Activated naive CD4-positive, alpha-beta T cell treated with anti-CD3 and anti-CD28 coated beads, Interleukin-2, amount 50 U/mL, for 24 hours (primary cell): ENCODE results near the gene EHMT1.
"Not testable (repeated sequence)": the region's sequence is repeated elsewhere in the genome, so short reads cannot be mapped to it uniquely, and the experiment has no call there.

Experiments
- H3K27ac Mint-ChIP-seq: one replicate; pipeline ENCODE4 v1.8.0; 2021; ENCODE audit warnings: mild to moderate bottlenecking, mixed read lengths
- H3K27me3 Mint-ChIP-seq: one replicate; pipeline ENCODE4 v1.8.0; 2021; ENCODE audit warnings: mixed read lengths
- H3K36me3 Mint-ChIP-seq: one replicate; pipeline ENCODE4 v1.8.0; 2021; ENCODE audit warnings: mixed read lengths
- H3K4me1 Mint-ChIP-seq: one replicate; pipeline ENCODE4 v1.8.0; 2021; ENCODE audit warnings: mixed read lengths
- H3K4me3 Mint-ChIP-seq: one replicate; pipeline ENCODE4 v1.8.0; 2021; ENCODE audit warnings: mild to moderate bottlenecking, mixed read lengths
- H3K9me3 Mint-ChIP-seq: one replicate; pipeline ENCODE4 v1.8.0; 2021; ENCODE audit warnings: mixed read lengths

The EHMT1 gene

DNA sequence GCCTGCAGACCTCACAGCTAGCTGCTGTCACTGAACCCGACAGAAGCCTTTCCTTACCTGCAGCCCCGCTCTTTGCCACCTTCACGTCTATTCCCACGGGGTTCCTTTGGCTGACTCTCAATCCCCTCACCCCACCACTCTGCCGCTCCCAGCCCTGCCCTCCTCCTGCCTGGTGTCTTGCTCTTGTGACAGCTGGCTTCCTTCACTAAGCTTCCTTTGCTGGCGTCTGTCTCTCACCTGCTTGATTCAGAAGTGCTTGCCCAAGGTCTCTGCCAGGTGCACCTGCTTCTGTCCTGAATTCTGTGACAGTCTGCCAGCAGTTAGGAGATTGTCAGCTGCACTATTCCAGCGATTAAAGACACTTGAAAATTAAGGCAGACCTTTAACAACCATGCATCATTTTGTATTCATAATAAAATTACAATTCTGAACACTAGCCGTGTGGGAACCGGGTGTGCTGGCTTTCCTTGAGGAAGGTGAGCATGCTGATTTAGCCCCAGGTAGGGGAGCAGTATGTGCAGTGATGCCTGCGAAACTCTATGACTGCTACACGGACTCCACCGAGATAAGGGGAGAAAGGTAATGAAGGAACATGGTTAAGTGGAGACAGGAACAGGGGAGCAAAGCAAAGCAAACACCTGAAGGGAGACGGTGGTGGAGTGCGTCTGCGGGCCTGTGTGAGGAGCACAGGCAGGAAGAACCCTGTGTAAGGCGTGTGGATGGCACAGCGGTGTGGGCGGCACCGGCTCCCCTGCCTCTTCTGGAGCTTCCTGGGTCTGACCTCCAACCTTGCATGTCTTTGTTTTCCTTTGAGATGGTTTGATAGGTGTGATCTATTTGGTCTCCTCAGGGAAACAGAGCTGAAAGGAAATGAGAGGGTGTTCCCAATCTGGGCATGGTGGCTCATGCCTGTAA is 178.7 kb downstream of the EHMT1 start:
- H3K36me3 Mint-ChIP-seq = peaks cover 26% of the 10 kb centered on the region
- H3K4me3 Mint-ChIP-seq = no peak overlapping the region
- H3K4me1 Mint-ChIP-seq = no peaks in the 10 kb centered on the region
- H3K9me3 Mint-ChIP-seq = no peaks in the 10 kb centered on the region
- H3K27ac Mint-ChIP-seq = peak overlapping the region; percentile 51
- H3K27me3 Mint-ChIP-seq = no peaks in the 10 kb centered on the region

DNA sequence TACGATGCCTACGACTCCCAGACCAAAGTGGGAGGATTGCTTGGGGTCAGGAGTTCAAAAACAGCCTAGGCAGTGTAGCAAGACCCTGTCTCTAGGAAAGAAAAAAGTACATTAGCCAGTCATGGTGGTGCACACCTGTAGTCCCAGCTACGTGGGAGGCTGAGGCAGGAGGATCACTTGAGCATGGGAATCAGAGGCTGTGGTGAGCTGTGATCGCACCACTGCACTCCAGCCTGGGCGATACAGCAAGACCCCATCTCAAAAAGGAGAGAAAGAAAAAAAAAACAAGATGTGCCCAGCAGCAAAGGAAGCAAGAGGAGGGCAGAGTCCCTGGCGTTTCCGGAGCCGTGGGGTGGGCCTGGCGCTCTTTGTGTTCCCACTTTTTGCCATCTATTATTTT is 179.3 kb downstream of the EHMT1 start:
- no peaks in the 10 kb centered on the region for H3K9me3 Mint-ChIP-seq
- peaks cover 25% of the 10 kb centered on the region for H3K36me3 Mint-ChIP-seq
- H3K27ac Mint-ChIP-seq = peak overlapping the region; percentile 51
- no peak overlapping the region for H3K4me3 Mint-ChIP-seq
- no peaks in the 10 kb centered on the region for H3K27me3 Mint-ChIP-seq
- no peaks in the 10 kb centered on the region for H3K4me1 Mint-ChIP-seq

DNA sequence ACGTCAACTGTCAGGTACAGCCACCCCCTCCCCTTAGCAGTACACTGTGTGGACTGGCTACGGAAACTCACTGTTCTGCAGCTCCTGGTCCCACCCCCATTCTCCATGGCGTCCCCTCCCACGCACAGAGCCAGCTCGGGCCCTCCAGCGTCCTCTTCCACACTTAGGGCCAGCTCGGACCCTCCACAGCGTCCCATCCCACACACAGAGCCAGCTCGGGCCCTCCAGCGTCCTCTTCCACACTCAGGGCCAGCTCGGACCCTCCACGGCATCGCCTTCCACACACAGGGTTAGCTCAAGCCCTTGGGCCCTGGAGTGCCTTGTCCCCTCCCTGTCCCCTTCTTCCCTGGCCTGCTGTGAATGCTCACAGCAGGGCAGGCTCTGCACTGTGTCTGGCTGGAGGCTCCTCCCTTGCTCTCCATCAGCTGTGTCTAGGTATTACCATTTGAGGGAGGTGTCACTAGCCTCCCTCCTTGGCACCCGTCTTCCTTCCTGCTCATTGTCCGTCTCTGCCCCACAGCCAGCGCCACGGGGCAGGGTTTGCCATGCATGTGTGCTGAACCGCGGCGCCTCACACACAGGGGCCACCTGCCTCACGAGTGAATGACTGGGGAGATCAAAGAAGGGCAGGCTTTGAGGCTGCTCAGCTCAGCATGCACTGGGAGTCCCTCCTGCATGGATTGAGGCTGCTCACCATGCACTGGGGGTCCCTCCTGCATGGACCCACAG is 180.3 kb downstream of the EHMT1 start:
- Mint-ChIP-seq H3K27ac (peak overlapping the region; percentile 79), H3K27me3 (no peaks in the 10 kb centered on the region), H3K9me3 (no peaks in the 10 kb centered on the region), H3K4me3 (no peak overlapping the region), H3K36me3 (peaks cover 27% of the 10 kb centered on the region), H3K4me1 (no peaks in the 10 kb centered on the region)

DNA sequence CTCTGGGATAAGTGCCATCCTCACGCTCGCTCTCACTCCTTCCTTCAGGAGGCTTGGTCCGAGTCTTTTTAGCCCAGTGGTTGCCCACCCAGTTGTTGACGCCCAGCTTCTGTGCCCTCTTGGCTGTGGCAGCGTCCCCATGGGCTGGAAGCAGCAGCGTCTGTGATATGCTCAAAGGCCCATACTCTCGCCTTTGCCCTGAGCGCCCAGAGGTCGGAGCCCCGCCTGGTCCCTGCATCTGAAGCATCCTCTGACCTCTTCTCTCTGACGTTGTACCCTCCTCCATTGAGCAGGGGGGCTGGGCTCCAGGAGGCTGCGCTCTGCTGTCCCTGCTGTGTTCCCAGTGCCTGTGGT is 180.8 kb downstream of the EHMT1 start:
- Mint-ChIP-seq H3K27ac (no peak overlapping the region), H3K36me3 (peaks cover 27% of the 10 kb centered on the region), H3K4me1 (peaks cover 3% of the 10 kb centered on the region), H3K27me3 (no peaks in the 10 kb centered on the region), H3K4me3 (no peak overlapping the region), H3K9me3 (no peaks in the 10 kb centered on the region)

DNA sequence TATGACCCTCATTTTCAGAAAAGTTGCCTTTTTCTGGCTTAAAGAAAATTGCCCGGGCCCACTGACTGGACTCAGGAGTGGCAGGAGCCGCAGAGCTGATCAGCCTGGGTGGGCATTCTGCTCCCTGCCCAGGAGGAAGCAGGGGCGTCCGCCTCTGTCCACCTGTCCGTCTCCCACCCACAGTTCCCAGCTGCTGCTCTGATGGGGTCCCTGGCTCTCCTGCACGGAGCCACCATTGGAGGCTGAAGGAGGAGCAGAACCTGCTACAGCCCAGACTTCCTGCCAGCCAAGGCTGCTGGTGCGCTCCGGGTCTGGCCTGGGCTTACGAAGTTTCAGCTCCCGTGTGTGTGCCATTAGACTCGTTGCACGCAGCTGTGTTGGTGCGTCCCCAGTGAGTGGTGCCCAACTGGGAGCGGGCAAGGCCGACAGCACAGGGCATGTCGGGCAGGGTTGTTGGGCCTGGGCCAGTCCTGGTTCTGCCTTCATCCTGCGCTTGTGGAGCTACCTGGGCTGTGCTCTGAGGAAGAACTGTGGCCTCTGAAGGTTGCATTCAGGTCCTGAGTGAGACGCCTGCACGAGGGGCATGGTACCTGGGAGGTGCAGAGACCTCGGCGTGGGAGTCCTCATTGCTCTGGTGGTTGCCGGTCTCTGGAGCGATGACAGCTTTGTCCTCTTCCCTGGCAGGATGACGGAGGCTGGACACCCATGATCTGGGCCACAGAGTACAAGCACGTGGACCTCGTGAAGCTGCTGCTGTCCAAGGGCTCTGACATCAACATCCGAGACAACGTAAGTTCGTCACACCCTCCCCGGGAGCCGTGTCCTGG is 181.6 kb downstream of the EHMT1 start:
- no peak overlapping the region for H3K4me3 Mint-ChIP-seq
- no peak overlapping the region for H3K27ac Mint-ChIP-seq
- H3K9me3 Mint-ChIP-seq = no peaks in the 10 kb centered on the region
- H3K4me1 Mint-ChIP-seq = peaks cover 4% of the 10 kb centered on the region
- H3K27me3 Mint-ChIP-seq = no peaks in the 10 kb centered on the region
- H3K36me3 Mint-ChIP-seq = peaks cover 25% of the 10 kb centered on the region

DNA sequence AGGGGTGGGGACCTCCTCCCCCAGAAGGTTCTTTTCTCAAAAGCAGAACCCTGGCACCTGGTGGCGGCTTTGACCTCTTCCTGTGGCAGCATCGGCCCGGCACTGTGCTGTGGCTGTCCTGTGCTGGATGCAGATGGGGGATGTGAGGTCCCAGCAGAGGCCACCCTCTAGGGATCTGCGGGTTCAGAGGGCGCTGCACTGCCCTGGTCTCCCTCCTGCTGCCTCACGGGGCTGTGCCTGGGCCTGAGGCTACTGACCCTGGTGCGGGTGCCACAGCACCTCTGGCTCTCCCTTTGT is 182.2 kb downstream of the EHMT1 start:
- Mint-ChIP-seq H3K4me3 (no peak overlapping the region), H3K27ac (no peak overlapping the region), H3K36me3 (peaks cover 21% of the 10 kb centered on the region)

DNA sequence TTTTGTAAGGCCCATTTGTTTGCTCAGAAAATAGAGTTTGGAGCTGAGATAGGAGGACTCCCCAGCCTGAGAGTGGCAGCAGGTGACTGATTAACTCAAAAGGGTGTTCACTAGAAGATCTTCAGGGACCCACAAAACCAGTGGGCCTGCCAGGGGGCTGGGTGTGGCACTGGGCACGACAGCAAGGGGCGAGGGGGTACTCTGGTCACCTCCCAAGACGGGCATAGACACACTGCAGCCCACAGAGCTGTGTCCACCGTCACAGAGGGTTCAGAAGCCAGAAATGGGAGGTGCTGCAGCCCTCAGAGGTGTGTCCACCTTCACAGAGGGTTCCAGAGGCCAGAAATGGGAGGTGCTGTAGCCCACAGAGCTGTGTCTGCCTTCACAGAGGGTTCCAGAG is 183.2 kb downstream of the EHMT1 start:
- Mint-ChIP-seq H3K36me3 (peaks cover 16% of the 10 kb centered on the region), H3K4me3 (no peak overlapping the region), H3K27me3 (no peaks in the 10 kb centered on the region), H3K4me1 (peaks cover 8% of the 10 kb centered on the region), H3K27ac (no peak overlapping the region), H3K9me3 (no peaks in the 10 kb centered on the region)

More for the DNA sequence above, 182.2 kb downstream of the EHMT1 start:
- no peaks in the 10 kb centered on the region for H3K9me3 Mint-ChIP-seq
- no peaks in the 10 kb centered on the region for H3K27me3 Mint-ChIP-seq
- peaks cover 4% of the 10 kb centered on the region for H3K4me1 Mint-ChIP-seq

DNA sequence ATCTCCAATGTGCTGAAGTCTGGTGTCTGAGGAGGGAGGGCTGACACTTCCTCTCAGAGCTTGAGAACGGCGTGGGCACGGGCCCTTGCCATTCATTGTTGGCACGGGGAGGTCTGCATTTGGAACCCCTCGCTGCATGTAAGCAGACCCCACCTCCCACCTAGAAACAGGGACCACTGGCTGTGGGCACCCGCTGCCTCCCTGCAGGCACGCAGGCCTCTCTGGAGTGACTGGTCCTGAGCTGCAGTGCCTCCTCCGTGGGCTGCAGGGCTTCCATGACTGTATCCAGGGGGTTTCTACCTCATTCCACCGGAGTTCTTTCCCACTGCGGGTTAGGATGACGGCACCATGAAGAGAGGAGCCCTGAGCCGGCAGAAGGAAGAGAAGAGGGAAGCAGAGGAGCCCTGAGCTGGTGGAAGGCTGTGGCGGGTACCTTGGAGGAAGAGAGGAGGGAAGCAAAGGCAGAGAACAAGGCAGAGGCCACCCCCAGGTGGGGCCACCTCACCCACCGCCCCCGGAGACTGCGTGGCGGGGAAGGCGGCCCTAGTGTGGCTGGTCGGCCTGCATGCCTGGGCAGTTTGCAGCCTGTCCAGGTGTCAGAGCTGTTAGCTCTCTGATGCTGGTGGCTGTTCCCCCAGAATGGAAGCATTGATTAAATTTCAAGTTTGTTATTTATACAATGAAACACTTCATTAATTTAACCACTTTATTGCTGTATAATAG is 183.9 kb downstream of the EHMT1 start:
- Mint-ChIP-seq H3K4me1 (peaks cover 12% of the 10 kb centered on the region), H3K4me3 (no peak overlapping the region), H3K36me3 (peaks cover 16% of the 10 kb centered on the region), H3K9me3 (no peaks in the 10 kb centered on the region), H3K27ac (peak overlapping the region; percentile 82), H3K27me3 (no peaks in the 10 kb centered on the region)

DNA sequence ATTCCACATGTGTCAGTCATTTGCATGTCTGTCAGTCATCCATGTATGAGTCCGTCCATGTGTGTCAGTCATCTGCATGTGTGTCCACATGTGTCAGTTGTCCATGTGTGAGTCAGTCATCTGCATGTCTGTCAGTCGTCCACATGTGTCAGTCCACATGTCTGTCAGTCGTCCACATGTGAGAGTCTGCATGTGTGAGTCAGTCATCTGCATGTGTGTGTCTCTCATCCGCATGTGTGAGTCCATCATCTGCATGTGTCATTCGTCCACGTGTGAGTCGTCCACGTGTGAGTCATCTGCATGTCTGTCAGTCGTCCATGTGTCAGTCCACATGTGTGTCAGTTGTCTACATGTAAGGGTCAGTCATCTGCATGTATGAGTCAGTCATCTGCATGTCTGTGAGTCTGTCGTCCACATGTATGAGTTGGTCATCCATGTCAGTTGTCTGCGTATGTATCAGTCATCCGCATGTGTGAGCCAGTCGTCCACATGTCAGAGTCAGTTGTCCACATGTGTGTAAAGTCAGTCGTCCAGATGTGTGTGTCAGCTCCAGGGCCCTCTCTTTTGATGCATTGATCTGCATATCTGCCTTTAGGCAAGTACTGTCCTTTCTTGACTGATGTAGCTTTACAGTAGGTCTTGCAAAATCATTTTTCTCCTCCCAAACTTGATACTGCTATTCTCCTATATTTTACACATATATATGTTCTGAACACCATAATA is 186.3 kb downstream of the EHMT1 start:
- Mint-ChIP-seq H3K27me3 (no peaks in the 10 kb centered on the region), H3K36me3 (peaks cover 12% of the 10 kb centered on the region), H3K9me3 (no peaks in the 10 kb centered on the region), H3K27ac (no peak overlapping the region), H3K4me1 (peaks cover 15% of the 10 kb centered on the region), H3K4me3 (no peak overlapping the region)

DNA sequence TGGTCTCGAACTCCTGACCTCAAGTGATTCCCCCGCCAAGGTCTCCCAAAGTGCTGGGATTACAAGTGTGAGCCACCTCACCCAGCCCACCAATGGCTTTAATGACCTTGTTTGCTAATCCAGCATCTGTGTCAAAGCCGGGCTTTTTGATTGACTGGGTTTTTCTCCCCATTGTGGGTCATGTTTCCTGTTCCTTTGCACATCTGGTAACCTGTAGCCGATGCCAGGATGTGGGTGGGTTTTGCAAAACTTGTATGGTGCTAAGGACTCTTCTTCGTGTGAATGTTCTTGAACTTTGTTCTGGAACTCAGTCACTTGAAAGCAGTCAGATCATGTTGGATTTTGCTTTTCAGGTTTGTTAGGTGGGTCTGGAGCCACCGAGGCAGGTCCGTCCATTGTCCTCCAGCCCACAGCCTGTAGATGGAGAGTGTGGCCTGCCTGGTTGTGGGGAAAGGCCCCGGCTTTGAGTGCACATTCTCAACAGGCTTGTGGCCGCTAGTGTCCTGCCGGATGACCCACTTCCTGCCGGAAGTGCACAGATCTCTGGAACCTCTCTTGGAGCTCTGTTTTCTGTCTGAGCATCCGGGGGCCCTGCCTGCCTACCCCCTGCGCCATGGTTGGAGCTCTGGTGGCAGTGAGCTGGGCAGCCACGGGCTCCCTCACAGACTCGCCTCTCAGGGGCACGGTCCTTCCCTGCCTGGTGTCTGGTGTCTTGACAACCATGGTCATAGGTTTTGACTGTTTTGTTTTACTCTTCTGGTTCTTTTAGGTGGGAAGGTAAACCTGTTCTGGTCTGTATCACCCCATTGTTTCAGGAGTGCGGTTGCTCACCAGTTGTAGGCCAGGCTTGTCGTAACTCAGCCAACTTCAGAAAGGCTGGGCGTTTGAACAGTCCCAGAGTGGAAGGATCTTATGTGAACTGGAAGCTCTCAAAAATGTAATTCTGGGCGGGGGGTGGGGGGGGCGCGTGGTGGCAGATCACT is 189.2 kb downstream of the EHMT1 start:
- Mint-ChIP-seq H3K4me1 (peaks cover 15% of the 10 kb centered on the region), H3K4me3 (no peak overlapping the region), H3K36me3 (peaks cover 5% of the 10 kb centered on the region), H3K27ac (no peak overlapping the region), H3K27me3 (no peaks in the 10 kb centered on the region), H3K9me3 (no peaks in the 10 kb centered on the region)

DNA sequence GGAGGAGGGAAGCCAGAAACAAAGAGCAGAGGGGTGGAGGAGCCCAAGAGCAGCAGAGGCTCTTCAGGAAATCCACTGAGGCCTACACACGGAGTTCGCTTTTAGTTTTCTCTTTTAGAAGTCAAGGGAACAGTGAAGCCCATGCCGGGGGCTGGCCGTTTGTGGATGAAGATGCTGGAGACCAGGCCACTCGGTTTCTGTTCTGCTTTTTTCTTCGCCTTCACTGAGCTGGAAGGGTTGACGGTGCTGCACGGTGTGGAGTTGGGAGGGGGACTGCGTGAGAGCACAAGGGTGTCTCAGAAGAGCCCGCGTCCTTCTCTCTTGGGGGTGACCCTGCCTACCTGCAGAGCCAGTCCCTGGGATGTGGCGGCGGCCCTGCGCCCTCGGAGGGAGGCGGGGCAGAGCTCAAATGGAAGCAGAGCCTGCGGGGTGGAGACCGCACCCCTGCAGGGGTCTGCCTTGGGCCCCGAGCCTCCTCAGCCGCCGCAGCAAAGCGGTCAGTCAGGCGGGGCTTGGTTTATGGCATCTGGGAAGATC is 190.3 kb downstream of the EHMT1 start:
- H3K4me3 Mint-ChIP-seq = no peak overlapping the region
- no peaks in the 10 kb centered on the region for H3K9me3 Mint-ChIP-seq
- no peak overlapping the region for H3K27ac Mint-ChIP-seq
- H3K36me3 Mint-ChIP-seq = peaks cover 2% of the 10 kb centered on the region
- H3K27me3 Mint-ChIP-seq = no peaks in the 10 kb centered on the region
- peaks cover 15% of the 10 kb centered on the region for H3K4me1 Mint-ChIP-seq

DNA sequence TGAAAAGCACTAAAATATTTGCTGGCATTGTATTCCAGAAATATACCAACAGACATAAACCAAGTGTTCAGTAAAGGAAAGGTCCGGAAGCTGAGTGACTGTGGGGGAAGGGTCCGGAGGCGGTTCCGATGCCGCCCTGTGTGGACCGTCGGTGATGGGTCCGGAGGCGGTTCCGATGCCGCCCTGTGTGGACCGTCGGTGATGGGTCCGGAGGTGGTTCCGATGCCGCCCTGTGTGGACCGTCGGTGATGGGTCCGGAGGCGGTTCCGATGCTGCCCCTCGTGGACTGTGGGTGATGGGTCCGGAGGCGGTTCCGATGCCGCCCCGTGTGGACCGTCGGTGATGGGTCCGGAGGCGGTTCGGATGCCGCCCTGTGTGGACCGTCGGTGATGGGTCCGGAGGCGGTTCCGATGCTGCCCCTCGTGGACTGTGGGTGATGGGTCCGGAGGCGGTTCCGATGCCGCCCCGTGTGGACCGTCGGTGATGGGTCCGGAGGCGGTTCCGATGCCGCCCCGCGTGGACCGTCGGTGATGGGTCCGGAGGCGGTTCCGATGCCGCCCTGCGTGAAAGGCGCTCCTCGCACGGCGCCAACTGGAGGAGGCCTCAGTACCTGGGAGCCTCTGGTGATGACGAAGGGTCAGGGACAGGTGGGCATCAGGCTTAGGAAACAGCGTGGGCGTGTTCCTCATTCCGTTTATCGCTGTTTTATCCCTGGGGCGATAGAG is 191.1 kb downstream of the EHMT1 start:
- H3K4me3 Mint-ChIP-seq, H3K36me3 Mint-ChIP-seq, H3K9me3 Mint-ChIP-seq, H3K27ac Mint-ChIP-seq, H3K27me3 Mint-ChIP-seq: not testable (repeated sequence)
- H3K4me1 Mint-ChIP-seq = peaks cover 10% of the 10 kb centered on the region

DNA sequence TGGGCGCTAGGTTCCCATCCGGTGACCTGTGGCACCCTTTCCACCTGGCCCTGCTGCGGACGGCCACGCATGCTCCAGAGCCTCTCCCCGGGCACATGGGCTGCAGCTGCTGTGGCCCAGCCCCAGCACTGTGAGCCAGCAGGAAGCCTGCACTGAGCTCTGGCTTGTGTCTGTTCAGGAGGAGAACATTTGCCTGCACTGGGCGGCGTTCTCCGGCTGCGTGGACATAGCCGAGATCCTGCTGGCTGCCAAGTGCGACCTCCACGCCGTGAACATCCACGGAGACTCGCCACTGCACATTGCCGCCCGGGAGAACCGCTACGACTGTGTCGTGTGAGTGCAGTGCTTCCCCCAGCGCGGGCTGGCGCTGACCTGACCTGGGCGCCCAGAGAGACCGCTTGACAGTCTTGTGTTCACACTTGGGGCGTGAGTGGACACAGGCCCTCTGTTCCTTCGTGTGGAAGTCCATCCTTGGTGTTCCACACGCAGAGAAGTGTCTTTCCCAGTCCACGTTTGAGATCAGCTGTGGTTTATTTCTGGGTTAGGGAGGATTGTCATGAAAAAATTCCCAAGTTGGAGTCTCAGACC is 192.6 kb downstream of the EHMT1 start:
- H3K9me3 Mint-ChIP-seq = no peaks in the 10 kb centered on the region

More for the DNA sequence above, 192.6 kb downstream of the EHMT1 start:
- no peaks in the 10 kb centered on the region for H3K27me3 Mint-ChIP-seq
- no peak overlapping the region for H3K27ac Mint-ChIP-seq
- H3K4me1 Mint-ChIP-seq = peaks cover 10% of the 10 kb centered on the region
- H3K4me3 Mint-ChIP-seq = no peak overlapping the region
- peaks cover 6% of the 10 kb centered on the region for H3K36me3 Mint-ChIP-seq
